Tibial artery (tissue), 4 donors: Measurements from ENCODE around the gene EHD4.

Experiments
- DNase-seq, 2 donors: peaks; one replicate each; pipeline ENCODE4 v3.0.0-alpha.2; 2019
- H3K27ac ChIP-seq, 2 donors: fragments of 200-600 bp; sonication (generic) in 1 of 2; 1 replicate in 1 of 2; 2 replicates in 1 of 2; pipeline ENCODE4 v1.5.1; 2018 to 2019; ENCODE audit warnings: mild to moderate bottlenecking in 1 of 2
- H3K27me3 ChIP-seq, 2 donors: fragments of 200-600 bp; sonication (generic) in 1 of 2; one replicate each; pipeline versions ENCODE4 v1.5.1 to v1.6.0; 2016 to 2019
- H3K36me3 ChIP-seq, 3 donors: fragments of 200-600 bp; sonication (generic) in 2 of 3; one replicate each; pipeline ENCODE4 v1.5.1; 2016 to 2019; ENCODE audit warnings: mild to moderate bottlenecking in 2 of 3
- H3K4me1 ChIP-seq, 4 donors: fragments of 200-600 bp; sonication (generic) in 2 of 4; 1 replicate in 3 of 4; 2 replicates in 1 of 4; pipeline ENCODE4 v1.5.1; 2016 to 2019
- H3K4me3 ChIP-seq, 2 donors: fragments of 200-600 bp; sonication (generic) in 1 of 2; 1 replicate in 1 of 2; 2 replicates in 1 of 2; pipeline ENCODE4 v1.5.1; 2018 to 2019; ENCODE audit warnings: mild to moderate bottlenecking in 2 of 2
- H3K9me3 ChIP-seq, 3 donors: fragments of 200-600 bp; sonication (generic) in 1 of 3; one replicate each; pipeline ENCODE4 v1.5.1; 2016 to 2019
- intact Hi-C: fragments of 100-400 bp; cut with DNase I; formaldehyde crosslinking; loops from one replicate; pipeline ENCODE4 v1.15.0; 2023; ENCODE audit warnings: low total_unique reads
- TF ChIP-seq, protein P1 (sequence below), 2 experiments: fragments of 200-600 bp in 1 of 2; fragments of 450-650 bp in 1 of 2; IDR thresholded peaks; one replicate each; pipeline ENCODE4 v1.5.1; 2017 to 2019; ENCODE audit warnings: antibody characterized with exemption in 2 of 2, mild to moderate bottlenecking in 1 of 2, moderate library complexity in 1 of 2

The EHD4 gene

DNA sequence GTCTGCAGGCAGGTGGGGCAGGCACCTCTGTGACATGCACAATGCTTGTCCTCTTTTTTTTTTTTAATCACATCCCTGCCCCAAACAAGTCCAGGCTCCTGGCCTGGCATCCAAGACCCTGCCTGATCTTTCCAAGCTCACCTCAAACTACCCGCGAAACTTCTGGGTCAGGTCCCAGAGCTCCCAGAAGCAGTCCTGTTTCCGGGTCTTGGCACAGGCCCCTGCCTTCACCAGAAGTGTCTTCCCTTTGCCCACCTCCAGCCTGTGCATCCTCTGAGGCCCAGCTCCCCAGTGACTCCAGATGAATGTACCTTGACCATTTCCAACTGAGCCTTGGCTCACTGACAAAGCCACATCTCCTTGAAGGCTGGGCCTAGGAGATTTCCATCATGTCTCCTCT lies 25.5 kb upstream of the EHD4 start:
- intact Hi-C loops, result loop anchor here (5.0 kb wide), 1 partner anchor 54 kb away; no protein-coding TSS in a partner anchor
- no peaks in the 10 kb centered on the region for H3K36me3 ChIP-seq
- TF ChIP-seq, protein P1, sequence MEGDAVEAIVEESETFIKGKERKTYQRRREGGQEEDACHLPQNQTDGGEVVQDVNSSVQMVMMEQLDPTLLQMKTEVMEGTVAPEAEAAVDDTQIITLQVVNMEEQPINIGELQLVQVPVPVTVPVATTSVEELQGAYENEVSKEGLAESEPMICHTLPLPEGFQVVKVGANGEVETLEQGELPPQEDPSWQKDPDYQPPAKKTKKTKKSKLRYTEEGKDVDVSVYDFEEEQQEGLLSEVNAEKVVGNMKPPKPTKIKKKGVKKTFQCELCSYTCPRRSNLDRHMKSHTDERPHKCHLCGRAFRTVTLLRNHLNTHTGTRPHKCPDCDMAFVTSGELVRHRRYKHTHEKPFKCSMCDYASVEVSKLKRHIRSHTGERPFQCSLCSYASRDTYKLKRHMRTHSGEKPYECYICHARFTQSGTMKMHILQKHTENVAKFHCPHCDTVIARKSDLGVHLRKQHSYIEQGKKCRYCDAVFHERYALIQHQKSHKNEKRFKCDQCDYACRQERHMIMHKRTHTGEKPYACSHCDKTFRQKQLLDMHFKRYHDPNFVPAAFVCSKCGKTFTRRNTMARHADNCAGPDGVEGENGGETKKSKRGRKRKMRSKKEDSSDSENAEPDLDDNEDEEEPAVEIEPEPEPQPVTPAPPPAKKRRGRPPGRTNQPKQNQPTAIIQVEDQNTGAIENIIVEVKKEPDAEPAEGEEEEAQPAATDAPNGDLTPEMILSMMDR (IDR thresholded peaks at IDR 0.05), result no peak
- no peaks in the 10 kb centered on the region for H3K27me3 ChIP-seq
- no peaks in the 10 kb centered on the region for H3K9me3 ChIP-seq
- H3K4me3 ChIP-seq, result no peak overlapping the region
- H3K4me1 ChIP-seq, result no peaks in the 10 kb centered on the region
- DNase-seq, result no peak
- no peak overlapping the region for H3K27ac ChIP-seq

DNA sequence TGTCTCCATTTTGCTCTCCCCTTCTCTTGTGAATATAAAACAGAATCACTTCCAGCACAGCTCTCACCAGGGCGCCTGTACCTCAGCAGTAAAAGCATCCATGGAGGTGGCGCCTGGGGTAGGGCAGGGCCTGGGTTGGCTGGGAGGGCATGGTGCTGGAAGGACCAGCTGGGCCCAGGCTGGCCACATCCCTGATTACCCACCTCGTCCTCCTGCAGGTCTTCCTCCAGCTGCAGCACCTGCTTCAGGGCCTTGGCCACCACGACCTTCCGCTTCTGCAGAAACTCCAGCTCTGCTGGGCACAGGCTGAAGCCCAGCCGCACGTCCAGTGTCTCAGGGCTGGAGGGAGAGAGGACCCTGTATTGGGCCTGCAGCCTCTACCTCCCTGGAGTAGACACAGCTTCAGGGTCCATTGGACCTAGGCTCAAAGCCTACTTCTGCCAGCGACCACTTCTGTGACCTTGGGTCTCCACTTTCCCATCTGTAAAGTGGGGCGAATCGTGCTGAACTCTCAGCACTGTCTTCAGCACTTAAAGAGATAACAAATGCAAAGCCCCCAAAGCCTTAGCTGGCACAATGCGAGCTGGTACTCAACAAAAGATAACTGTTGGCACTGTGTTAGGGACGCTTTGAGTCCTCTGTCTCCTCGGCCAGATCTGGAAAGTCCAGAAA lies 24.7 kb upstream of the EHD4 start:
- TF ChIP-seq, protein P1 (IDR thresholded peaks at IDR 0.05), result no peak
- Histone ChIP-seq H3K4me1 (no peaks in the 10 kb centered on the region), H3K27me3 (no peaks in the 10 kb centered on the region), H3K9me3 (no peaks in the 10 kb centered on the region), H3K36me3 (no peaks in the 10 kb centered on the region), H3K27ac (no peak overlapping the region), H3K4me3 (no peak overlapping the region)
- intact Hi-C loops, result loop anchor here (5.0 kb wide), 1 partner anchor 55 kb away; no protein-coding TSS in a partner anchor
- no peak for DNase-seq

DNA sequence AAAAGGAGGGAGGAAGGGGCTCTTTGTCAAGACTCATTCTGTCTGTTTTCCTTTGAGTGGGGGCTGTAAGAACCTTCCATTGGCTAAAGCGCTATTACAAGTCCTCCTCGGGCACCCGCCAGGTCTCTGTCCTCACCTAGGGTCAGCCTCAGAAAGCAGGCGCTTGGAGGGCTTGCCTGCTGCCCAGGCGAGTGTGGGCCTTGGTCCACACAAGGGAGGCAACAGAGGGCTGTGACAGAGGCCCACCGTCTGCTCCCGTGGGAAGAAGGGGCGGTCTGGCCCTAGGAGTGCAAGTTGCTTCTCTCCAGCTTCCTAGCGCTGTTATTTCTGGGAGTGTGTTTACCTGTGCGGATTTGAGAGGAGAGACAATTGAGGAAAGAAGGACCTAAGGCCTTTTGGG lies 24.0 kb upstream of the EHD4 start:
- H3K4me3 ChIP-seq, result no peak overlapping the region
- no peaks in the 10 kb centered on the region for H3K4me1 ChIP-seq
- intact Hi-C loops, result loop anchor here (5.0 kb wide), 1 partner anchor 56 kb away; no protein-coding TSS in a partner anchor
- no peak overlapping the region for H3K27ac ChIP-seq
- TF ChIP-seq, protein P1 (IDR thresholded peaks at IDR 0.05), result no peak
- no peaks in the 10 kb centered on the region for H3K36me3 ChIP-seq
- no peak for DNase-seq
- H3K27me3 ChIP-seq, result no peaks in the 10 kb centered on the region
- no peaks in the 10 kb centered on the region for H3K9me3 ChIP-seq

DNA sequence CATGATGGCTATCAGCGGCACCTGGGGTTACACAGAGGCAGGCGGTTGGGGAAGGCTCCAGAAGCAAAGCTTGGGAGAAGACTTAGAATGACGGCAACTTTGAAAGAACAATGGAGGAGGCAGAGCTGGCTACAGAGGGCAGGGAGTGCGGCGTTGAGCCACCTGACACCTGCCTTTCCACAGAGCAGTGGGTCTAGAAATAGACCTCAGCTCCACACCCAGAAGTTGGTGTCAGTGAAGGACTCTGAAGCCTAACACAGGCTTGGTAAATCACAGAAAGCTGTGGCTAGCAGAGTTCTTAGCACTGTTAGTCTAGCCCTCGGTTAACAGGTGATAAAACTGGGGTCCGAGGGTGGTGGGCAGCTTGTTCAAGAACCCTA lies 23.1 kb upstream of the EHD4 start:
- Histone ChIP-seq H3K27ac (no peak overlapping the region), H3K36me3 (no peaks in the 10 kb centered on the region), H3K9me3 (no peaks in the 10 kb centered on the region), H3K4me3 (no peak overlapping the region), H3K4me1 (no peaks in the 10 kb centered on the region), H3K27me3 (no peaks in the 10 kb centered on the region)
- intact Hi-C loops, result loop anchor here (5.0 kb wide), 1 partner anchor 57 kb away; no protein-coding TSS in a partner anchor
- no peak for DNase-seq
- TF ChIP-seq, protein P1 (IDR thresholded peaks at IDR 0.05), result no peak

DNA sequence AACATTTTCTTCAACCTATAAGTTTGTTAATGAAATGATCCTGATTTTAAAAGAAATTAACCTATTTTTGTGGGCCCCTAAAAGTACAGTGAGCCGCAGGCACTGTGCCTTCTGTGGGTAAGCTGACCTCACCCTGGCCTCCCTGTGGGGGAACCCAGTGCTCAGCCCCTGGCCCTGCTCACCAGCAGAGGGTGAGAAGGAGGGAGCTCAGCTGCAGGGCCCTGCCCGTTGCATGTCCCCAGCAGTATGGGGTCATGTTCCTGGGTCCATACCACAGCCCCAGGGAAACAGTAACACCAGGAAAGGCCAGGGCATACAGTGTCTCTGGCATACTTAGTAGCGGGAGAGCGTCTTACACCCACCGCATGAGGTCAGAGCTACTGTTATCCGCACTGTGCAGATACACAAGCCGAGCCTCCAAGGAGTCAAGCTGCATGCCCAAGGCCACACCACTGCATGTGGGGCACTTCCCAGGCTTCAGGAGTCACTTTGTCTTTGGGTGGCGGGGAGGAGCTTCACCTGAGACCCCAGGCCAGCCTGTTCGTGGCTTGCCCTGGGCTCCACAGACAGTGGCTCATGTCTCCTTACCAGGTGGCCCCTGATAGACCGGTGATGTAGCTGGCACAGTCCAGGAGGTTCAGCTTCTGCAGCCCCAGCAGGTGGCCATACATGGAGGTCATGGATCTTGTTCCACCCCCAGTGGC lies 22.6 kb upstream of the EHD4 start:
- Histone ChIP-seq H3K36me3 (no peaks in the 10 kb centered on the region), H3K4me3 (no peak overlapping the region), H3K27ac (no peak overlapping the region), H3K9me3 (no peaks in the 10 kb centered on the region), H3K27me3 (no peaks in the 10 kb centered on the region), H3K4me1 (no peaks in the 10 kb centered on the region)
- TF ChIP-seq, protein P1 (IDR thresholded peaks at IDR 0.05), result no peak
- DNase-seq, result no peak
- intact Hi-C loops, result loop anchor here (5.0 kb wide), 1 partner anchor 57 kb away; no protein-coding TSS in a partner anchor
